Body of pancreas (tissue), 4 donors: Measurements from ENCODE around the gene PDE7B.

ENCODE experiments used
- POLR2A ChIP-seq, 3 donors: fragments of 450-650 bp; IDR thresholded peaks; one replicate each; pipeline ENCODE4 v1.6.1; 2016; ENCODE audit warnings: antibody characterized with exemption in 3 of 3, mild to moderate bottlenecking in 2 of 3
- TF ChIP-seq, protein P1 (sequence below), 7 experiments: fragments of 450-650 bp in 4 of 7; fragments of 200-600 bp in 3 of 7; sonication (generic) in 3 of 7; IDR thresholded peaks; one replicate each; pipeline ENCODE4 v1.5.1; 2016 to 2019; ENCODE audit warnings: antibody characterized with exemption in 7 of 7

DNA sequence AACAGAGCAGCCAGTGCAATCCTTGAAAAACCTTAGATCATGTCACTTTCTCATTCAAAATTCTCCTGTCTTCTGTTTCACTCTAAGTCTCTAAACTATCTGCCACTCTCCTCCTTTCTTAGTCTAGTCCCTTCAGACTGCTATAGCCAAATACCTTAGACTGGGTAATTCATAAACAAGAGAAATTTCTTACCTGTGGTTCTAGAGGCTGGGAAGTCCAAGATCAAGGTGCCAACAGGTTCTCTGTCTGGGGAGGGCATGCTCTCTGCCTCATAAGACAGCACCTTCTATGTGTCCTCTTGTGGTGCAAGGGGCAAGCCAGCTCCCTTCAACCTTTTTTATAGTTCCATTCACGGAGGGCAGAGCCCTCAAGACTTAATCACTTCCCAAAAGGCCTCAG lies 242.3 kb downstream of the PDE7B start:
- no peak for TF ChIP-seq POLR2A (IDR thresholded peaks at IDR 0.05)
- TF ChIP-seq, protein P1, sequence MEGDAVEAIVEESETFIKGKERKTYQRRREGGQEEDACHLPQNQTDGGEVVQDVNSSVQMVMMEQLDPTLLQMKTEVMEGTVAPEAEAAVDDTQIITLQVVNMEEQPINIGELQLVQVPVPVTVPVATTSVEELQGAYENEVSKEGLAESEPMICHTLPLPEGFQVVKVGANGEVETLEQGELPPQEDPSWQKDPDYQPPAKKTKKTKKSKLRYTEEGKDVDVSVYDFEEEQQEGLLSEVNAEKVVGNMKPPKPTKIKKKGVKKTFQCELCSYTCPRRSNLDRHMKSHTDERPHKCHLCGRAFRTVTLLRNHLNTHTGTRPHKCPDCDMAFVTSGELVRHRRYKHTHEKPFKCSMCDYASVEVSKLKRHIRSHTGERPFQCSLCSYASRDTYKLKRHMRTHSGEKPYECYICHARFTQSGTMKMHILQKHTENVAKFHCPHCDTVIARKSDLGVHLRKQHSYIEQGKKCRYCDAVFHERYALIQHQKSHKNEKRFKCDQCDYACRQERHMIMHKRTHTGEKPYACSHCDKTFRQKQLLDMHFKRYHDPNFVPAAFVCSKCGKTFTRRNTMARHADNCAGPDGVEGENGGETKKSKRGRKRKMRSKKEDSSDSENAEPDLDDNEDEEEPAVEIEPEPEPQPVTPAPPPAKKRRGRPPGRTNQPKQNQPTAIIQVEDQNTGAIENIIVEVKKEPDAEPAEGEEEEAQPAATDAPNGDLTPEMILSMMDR (IDR thresholded peaks at IDR 0.05), result no peak
